Measurements from ENCODE around the gene IKZF5.

The IKZF5 gene

GRCh38 chr10:122968698-122969097 lies 39.9 kb downstream of the IKZF5 start:
- H3K4me3 ChIP-seq (ENCODE audit: low read length): no peak overlapping the region
- no peaks in the 10 kb centered on the region for H3F3A ChIP-seq (ENCODE audit: control insufficient read depth, insufficient read depth)
- no peak overlapping the region for H3K27ac ChIP-seq (ENCODE audit: low read depth, low read length)
- no peaks in the 10 kb centered on the region for H3K79me2 ChIP-seq (ENCODE audit: control insufficient read depth, low read length)
- H3K27me3 ChIP-seq (ENCODE audit: control insufficient read depth, low read length): no peaks in the 10 kb centered on the region
- H3K36me3 ChIP-seq (ENCODE audit: control insufficient read depth, low read length): no peaks in the 10 kb centered on the region
- H3K9me3 ChIP-seq (ENCODE audit: control insufficient read depth, insufficient read depth, low read length): no peaks in the 10 kb centered on the region
- no peak overlapping the region for H3K4me2 ChIP-seq (ENCODE audit: low read length)
- no peaks in the 10 kb centered on the region for H3K4me1 ChIP-seq (ENCODE audit: control insufficient read depth, low read length)
- no peak for TF ChIP-seq EZH2phosphoT487 (IDR thresholded peaks at IDR 0.05; ENCODE audit: borderline replicate concordance, low read length)
- TF ChIP-seq CTCF (IDR thresholded peaks at IDR 0.05; ENCODE audit: low read depth, low read length, poor library complexity, severe bottlenecking): no peak
- no peaks in the 10 kb centered on the region for H4K20me1 ChIP-seq (ENCODE audit: control insufficient read depth, insufficient read depth, low read depth, low read length)
- no peaks in the 10 kb centered on the region for H3K9me2 ChIP-seq (replicated peaks; ENCODE audit: control insufficient read depth, low read length)

GRCh38 chr10:122966879-122967278 lies 41.7 kb downstream of the IKZF5 start:
- Histone ChIP-seq H3K9me3 (ENCODE audit: control insufficient read depth, insufficient read depth, low read length) (no peaks in the 10 kb centered on the region), H3K27me3 (ENCODE audit: control insufficient read depth, low read length) (no peaks in the 10 kb centered on the region)
- TF ChIP-seq CTCF (IDR thresholded peaks at IDR 0.05; ENCODE audit: low read depth, low read length, poor library complexity, severe bottlenecking) (no peak), EZH2phosphoT487 (IDR thresholded peaks at IDR 0.05; ENCODE audit: borderline replicate concordance, low read length) (no peak)

GRCh38 chr10:122962405-122962804 lies 46.2 kb downstream of the IKZF5 start:
- Histone ChIP-seq H3K4me3 (ENCODE audit: low read length) (no peak overlapping the region), H3K4me2 (ENCODE audit: low read length) (no peak overlapping the region), H4K20me1 (ENCODE audit: control insufficient read depth, insufficient read depth, low read depth, low read length) (no peaks in the 10 kb centered on the region), H3K79me2 (ENCODE audit: control insufficient read depth, low read length) (no peaks in the 10 kb centered on the region), H3K27ac (ENCODE audit: low read depth, low read length) (no peak overlapping the region), H3K36me3 (ENCODE audit: control insufficient read depth, low read length) (no peaks in the 10 kb centered on the region), H3K9me3 (ENCODE audit: control insufficient read depth, insufficient read depth, low read length) (no peaks in the 10 kb centered on the region), H3F3A (ENCODE audit: control insufficient read depth, insufficient read depth) (no peaks in the 10 kb centered on the region), H3K9me2 (replicated peaks; ENCODE audit: control insufficient read depth, low read length) (no peaks in the 10 kb centered on the region), H3K27me3 (ENCODE audit: control insufficient read depth, low read length) (no peaks in the 10 kb centered on the region), H3K4me1 (ENCODE audit: control insufficient read depth, low read length) (no peaks in the 10 kb centered on the region)
- TF ChIP-seq EZH2phosphoT487 (IDR thresholded peaks at IDR 0.05; ENCODE audit: borderline replicate concordance, low read length): no peak
- TF ChIP-seq CTCF (IDR thresholded peaks at IDR 0.05; ENCODE audit: low read depth, low read length, poor library complexity, severe bottlenecking): no peak

More at GRCh38 chr10:122966879-122967278, 41.7 kb downstream of the IKZF5 start:
- Histone ChIP-seq H3K27ac (ENCODE audit: low read depth, low read length) (no peak overlapping the region), H3K9me2 (replicated peaks; ENCODE audit: control insufficient read depth, low read length) (no peaks in the 10 kb centered on the region), H3K4me3 (ENCODE audit: low read length) (no peak overlapping the region), H3F3A (ENCODE audit: control insufficient read depth, insufficient read depth) (no peaks in the 10 kb centered on the region), H3K4me2 (ENCODE audit: low read length) (no peak overlapping the region), H3K79me2 (ENCODE audit: control insufficient read depth, low read length) (no peaks in the 10 kb centered on the region), H4K20me1 (ENCODE audit: control insufficient read depth, insufficient read depth, low read depth, low read length) (no peaks in the 10 kb centered on the region), H3K4me1 (ENCODE audit: control insufficient read depth, low read length) (no peaks in the 10 kb centered on the region), H3K36me3 (ENCODE audit: control insufficient read depth, low read length) (no peaks in the 10 kb centered on the region)

All from DOHH2 (cell line).